CD4-positive, alpha-beta T cell treated with Interleukin-17A for 4 hours (primary cell): ENCODE results near the gene ZNF467.

Source experiments
- DNase-seq: peaks from one replicate; pipeline ENCODE4 v3.0.0-alpha.2; 2020; ENCODE audit warnings: mixed read lengths

Gene ZNF467

GRCh38 chr7:149770728-149771636, 2.4 kb downstream of the ZNF467 start:
- no peak for DNase-seq

- DNase-seq = no peak
These were observed 3.5 kb downstream of the ZNF467 start for GRCh38 chr7:149769915-149770314.

GRCh38 chr7:149768931-149769330, 4.5 kb downstream of the ZNF467 start:
- no peak for DNase-seq

GRCh38 chr7:149767068-149767467, 6.3 kb downstream of the ZNF467 start:
- DNase-seq = no peak

- DNase-seq = no peak
These were observed 7.2 kb downstream of the ZNF467 start for GRCh38 chr7:149766135-149766675.

- no peak for DNase-seq
These were observed 7.8 kb downstream of the ZNF467 start for GRCh38 chr7:149765399-149766121.

GRCh38 chr7:149764481-149765398, 8.6 kb downstream of the ZNF467 start:
- no peak for DNase-seq

- no peak for DNase-seq
These were observed 9.7 kb downstream of the ZNF467 start for GRCh38 chr7:149763563-149764240.

- no peak for DNase-seq
These were observed 10.8 kb downstream of the ZNF467 start for GRCh38 chr7:149762610-149763009.

- DNase-seq = no peak
These were observed 11.3 kb downstream of the ZNF467 start for GRCh38 chr7:149762089-149762488.

- DNase-seq = no peak
These were observed 12.1 kb downstream of the ZNF467 start for GRCh38 chr7:149761307-149761706.

- no peak for DNase-seq
These were observed 12.8 kb downstream of the ZNF467 start for GRCh38 chr7:149760538-149760937.

- DNase-seq = no peak
These were observed 14.1 kb downstream of the ZNF467 start for GRCh38 chr7:149759093-149759860.

- DNase-seq = peak; percentile 22
These were observed 19.8 kb downstream of the ZNF467 start for GRCh38 chr7:149753375-149754233.

- DNase-seq = no peak
These were observed 20.7 kb downstream of the ZNF467 start for GRCh38 chr7:149752646-149753045.

GRCh38 chr7:149751043-149751775, 22.2 kb downstream of the ZNF467 start:
- no peak for DNase-seq

- no peak for DNase-seq
These were observed 23.1 kb downstream of the ZNF467 start for GRCh38 chr7:149750122-149750845.

GRCh38 chr7:149748076-149748874, 25.1 kb downstream of the ZNF467 start:
- DNase-seq = no peak
